ENCODE data around the gene ADORA1. TPM values are rescaled to one million over a fixed set of nuclear protein-coding genes. Genes with fewer than 3 reads are reported as not detected.

The ADORA1 gene
- total and polyA plus RNA-seq, 2 donors (not counting 1 experiment from before 2014, with no cell fraction given), result not detected

- H3K36me3 ChIP-seq (replicated peaks in 1 of 2; ENCODE audit: control extremely low read depth in 1 of 2, control insufficient read depth in 1 of 2, extremely low read depth in 1 of 2, insufficient read depth in 2 of 2, low read length in 1 of 2), result no peaks in the 10 kb centered on the region
- 75% methylated on average over 1 of the region's 1 CpG for WGBS (ENCODE audit: insufficient coverage)
- H3K79me2 ChIP-seq (ENCODE audit: control insufficient read depth, insufficient read depth, low read length), result no peaks in the 10 kb centered on the region
- no peak for ATAC-seq (ENCODE audit: low read depth)
- H3K4me1 ChIP-seq (ENCODE audit: control insufficient read depth in 2 of 2, insufficient read depth in 2 of 2, low read length in 2 of 2), result no peaks in the 10 kb centered on the region
- ChIA-PET CTCF (interaction anchor here (0.7 kb wide), 1 partner anchor 391 kb away, joined by 3 read pairs; no protein-coding TSS in a partner anchor), POLR2A (no interaction called here)
- Mint-ChIP-seq H3K27ac (no peak overlapping the region), H3K4me1 (no peaks in the 10 kb centered on the region), H3K4me3 (no peak overlapping the region), H3K9me3 (ENCODE audit: insufficient read depth) (peaks cover 18% of the 10 kb centered on the region), H3K27me3 (peaks cover 30% of the 10 kb centered on the region)
- H3K4me3 ChIP-seq (ENCODE audit: control extremely low read depth in 1 of 5, extremely low read depth in 1 of 5, insufficient read depth in 1 of 5, low read depth in 2 of 5, low read length in 4 of 5), result no peak overlapping the region
- DNase-seq, result no peak
- peaks cover 6 to 17% (median 8%) of the 10 kb centered on the region in 3 donors for H3K9me3 ChIP-seq (ENCODE audit: control extremely low read depth in 1 of 3, control insufficient read depth in 2 of 3, insufficient read depth in 1 of 3, low read length in 2 of 3)
- no peak overlapping the region for H3K27ac ChIP-seq (ENCODE audit: low read length in 2 of 2)
- no peak overlapping the region for H2AFZ ChIP-seq (ENCODE audit: insufficient read depth, low read depth, low read length, poor library complexity, severe bottlenecking)
- intact Hi-C loops (cut with micrococcal nuclease), result no loop called here
- peaks cover 0 to 3% (median 3%) of the 10 kb centered on the region in 4 experiments for H3K27me3 ChIP-seq (replicated peaks in 1 of 4; ENCODE audit: control extremely low read depth in 1 of 4, control insufficient read depth in 3 of 4, insufficient read depth in 4 of 4, low read length in 3 of 4)
- H3K9ac ChIP-seq (ENCODE audit: low read length), result no peak overlapping the region
- TF ChIP-seq EZH2 (IDR thresholded peaks at IDR 0.05; ENCODE audit: borderline replicate concordance, insufficient read depth, low read depth, low read length, poor library complexity, severe bottlenecking) (no peak), CTCF (IDR thresholded peaks at IDR 0.05) (no peak)
- no peak overlapping the region for H3K4me2 ChIP-seq (replicated peaks; ENCODE audit: low read depth, low read length, poor library complexity, severe bottlenecking)
- H4K20me1 ChIP-seq (ENCODE audit: control insufficient read depth, insufficient read depth, low read length, poor library complexity, severe bottlenecking), result no peaks in the 10 kb centered on the region
These were observed 30.5 kb upstream of the ADORA1 start for GRCh38 chr1:203097001-203097400.

DNA sequence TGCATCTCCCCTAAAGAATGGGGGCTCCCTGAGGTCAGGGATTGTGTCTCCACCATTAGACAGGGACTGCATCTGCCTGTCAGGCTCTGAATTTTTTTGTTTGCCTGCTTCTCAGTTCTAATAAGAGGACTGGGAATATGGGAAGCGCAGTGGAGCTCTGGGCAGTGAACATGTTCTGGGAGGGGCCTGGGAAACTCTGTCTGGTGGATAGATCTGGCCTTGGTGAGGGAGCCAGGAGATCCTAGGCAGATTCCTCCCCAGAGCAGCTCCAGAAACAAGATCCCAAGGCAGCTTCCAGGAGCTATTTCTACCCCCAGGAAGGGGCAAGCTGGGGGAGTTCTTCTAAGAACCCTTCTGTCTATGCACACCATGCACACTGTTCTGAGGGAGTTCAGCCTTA, 29.1 kb upstream of the ADORA1 start:
- intact Hi-C loops (cut with micrococcal nuclease), result no loop called here
- no peak overlapping the region for H3K4me2 ChIP-seq (replicated peaks; ENCODE audit: low read depth, low read length, poor library complexity, severe bottlenecking)
- H3K9me3 ChIP-seq (ENCODE audit: control extremely low read depth in 1 of 3, control insufficient read depth in 2 of 3, insufficient read depth in 1 of 3, low read length in 2 of 3), result peaks cover 6 to 17% (median 8%) of the 10 kb centered on the region in 3 donors
- TF ChIP-seq CTCF (IDR thresholded peaks at IDR 0.05), result no peak
- no peaks in the 10 kb centered on the region for H3K36me3 ChIP-seq (replicated peaks in 1 of 2; ENCODE audit: control extremely low read depth in 1 of 2, control insufficient read depth in 1 of 2, extremely low read depth in 1 of 2, insufficient read depth in 2 of 2, low read length in 1 of 2)
- ATAC-seq (ENCODE audit: low read depth) (no peak), DNase-seq (no peak)
- H3K27ac ChIP-seq (ENCODE audit: low read length in 2 of 2), result no peak overlapping the region
- peaks cover 28% of the 10 kb centered on the region for H3K27me3 Mint-ChIP-seq
- no peaks in the 10 kb centered on the region for H3K4me1 ChIP-seq (ENCODE audit: control insufficient read depth in 2 of 2, insufficient read depth in 2 of 2, low read length in 2 of 2)
- H4K20me1 ChIP-seq (ENCODE audit: control insufficient read depth, insufficient read depth, low read length, poor library complexity, severe bottlenecking), result no peaks in the 10 kb centered on the region
- H3K9me3 Mint-ChIP-seq (ENCODE audit: insufficient read depth), result peaks cover 18% of the 10 kb centered on the region
- no peaks in the 10 kb centered on the region for H3K79me2 ChIP-seq (ENCODE audit: control insufficient read depth, insufficient read depth, low read length)
- H3K27me3 ChIP-seq (replicated peaks in 1 of 4; ENCODE audit: control extremely low read depth in 1 of 4, control insufficient read depth in 3 of 4, insufficient read depth in 4 of 4, low read length in 3 of 4), result peaks cover 0 to 3% (median 0%) of the 10 kb centered on the region in 4 experiments
- no peak overlapping the region for H3K4me3 ChIP-seq (ENCODE audit: control extremely low read depth in 1 of 5, extremely low read depth in 1 of 5, insufficient read depth in 1 of 5, low read depth in 2 of 5, low read length in 4 of 5)
- 100% methylated on average over 1 of the region's 1 CpG for WGBS (ENCODE audit: insufficient coverage)
- no peak overlapping the region for H3K9ac ChIP-seq (ENCODE audit: low read length)
- H2AFZ ChIP-seq (ENCODE audit: insufficient read depth, low read depth, low read length, poor library complexity, severe bottlenecking), result no peak overlapping the region
- no peaks in the 10 kb centered on the region for H3K4me1 Mint-ChIP-seq
- CTCF ChIA-PET, result no interaction called here
- H3K27ac Mint-ChIP-seq, result no peak overlapping the region
- no peak overlapping the region for H3K4me3 Mint-ChIP-seq
- POLR2A ChIA-PET, result no interaction called here

Data from B cell (primary cell).